HepG2 (cell line): ENCODE data around the gene NUBP2. TPM values are rescaled to one million over a fixed set of nuclear protein-coding genes. Genes with fewer than 3 reads are reported as not detected.
A peak's percentile ranks its signal among the peaks of the same experiment; 100 is the strongest.

Experiments
- AHDC1 ChIP-seq: sonication (generic); formaldehyde crosslinking; IDR thresholded peaks from 2 replicates; pipeline ENCODE4 v1.5.1; 2020; ENCODE audit warnings: mild to moderate bottlenecking, missing genetic modification reagents, borderline replicate concordance
- ARHGAP35 ChIP-seq: sonication (generic); formaldehyde crosslinking; IDR thresholded peaks from 2 replicates; pipeline ENCODE4 v1.9.0; 2022; ENCODE audit warnings: mild to moderate bottlenecking, inconsistent platforms, moderate library complexity, missing genetic modification reagents, borderline replicate concordance
- ATF7 ChIP-seq, 2 experiments: fragments of 450-650 bp in 1 of 2; sonication (generic) in 1 of 2; formaldehyde crosslinking in 1 of 2; IDR thresholded peaks; 2 replicates each; pipeline versions ENCODE4 v1.4.0 to v1.6.1; 2016 to 2020; ENCODE audit warnings: antibody characterized with exemption in 1 of 2, mild to moderate bottlenecking in 1 of 2, missing genetic modification reagents in 1 of 2
- GRHL1 ChIP-seq: sonication (generic); formaldehyde crosslinking; conservative IDR thresholded peaks from 2 replicates; pipeline ENCODE4 v1.8.0; 2022; ENCODE audit warnings: missing genetic modification reagents
- PHF8 ChIP-seq: sonication (generic); formaldehyde crosslinking; IDR thresholded peaks from 2 replicates; pipeline ENCODE4 v1.5.0; 2020; ENCODE audit warnings: missing genetic modification reagents
- PITX1 ChIP-seq: sonication (generic); formaldehyde crosslinking; IDR thresholded peaks from 2 replicates; pipeline ENCODE4 v1.5.1; 2020; ENCODE audit warnings: mild to moderate bottlenecking, missing genetic modification reagents
- RORA ChIP-seq: sonication (generic); formaldehyde crosslinking; IDR thresholded peaks from 2 replicates; pipeline ENCODE4 v1.5.0; 2020; ENCODE audit warnings: mild to moderate bottlenecking, missing genetic modification reagents, moderate library complexity
- WIZ ChIP-seq: sonication (generic); formaldehyde crosslinking; IDR thresholded peaks from 2 replicates; pipeline ENCODE4 v1.5.1; 2020; ENCODE audit warnings: mild to moderate bottlenecking, missing genetic modification reagents
- ZBTB46 ChIP-seq: sonication (generic); formaldehyde crosslinking; IDR thresholded peaks from 2 replicates; pipeline ENCODE4 v1.4.0; 2020; ENCODE audit warnings: mild to moderate bottlenecking, missing genetic modification reagents, borderline replicate concordance
- ZBTB7B ChIP-seq: sonication (generic); formaldehyde crosslinking; IDR thresholded peaks from 2 replicates; pipeline ENCODE4 v1.4.0; 2020; ENCODE audit warnings: missing genetic modification reagents
- ZNF335 ChIP-seq: sonication (generic); formaldehyde crosslinking; IDR thresholded peaks from 2 replicates; pipeline ENCODE4 v1.4.0; 2020; ENCODE audit warnings: missing genetic modification reagents
- ZNF543 ChIP-seq: sonication (generic); formaldehyde crosslinking; IDR thresholded peaks from 2 replicates; pipeline ENCODE4 v1.4.0; 2020; ENCODE audit warnings: mild to moderate bottlenecking, missing genetic modification reagents
- ZNF569 ChIP-seq: sonication (generic); formaldehyde crosslinking; IDR thresholded peaks from 2 replicates; pipeline ENCODE4 v1.5.0; 2020; ENCODE audit warnings: mild to moderate bottlenecking, missing genetic modification reagents, moderate library complexity, borderline replicate concordance
- ZNF678 ChIP-seq: sonication (generic); formaldehyde crosslinking; IDR thresholded peaks from 2 replicates; pipeline ENCODE4 v1.4.0; 2020; ENCODE audit warnings: mild to moderate bottlenecking, missing genetic modification reagents
- ZNF784 ChIP-seq: sonication (generic); formaldehyde crosslinking; IDR thresholded peaks from 2 replicates; pipeline ENCODE4 v1.5.1; 2020; ENCODE audit warnings: missing genetic modification reagents, mild to moderate bottlenecking, borderline replicate concordance
- polyA plus RNA-seq, 8 experiments: library from polyadenylated mRNA; depleted of rRNA in 3 of 8; stranded (reverse) in 7 of 8; unstranded in 1 of 8; fragments of >200 nt; fragmentation: Illumina TruSeq in 4 of 8; extraction: Trizol in 4 of 8; gene quantifications; 2 replicates each; pipeline versions ENCODE4 v1.2.1 to v1.2.3, GENCODE V29; 2011 to 2016; ENCODE audit warnings: low read depth in 4 of 8, missing spikeins in 1 of 8, mixed read lengths in 1 of 8; ENCODE audit not compliant: insufficient read depth in 1 of 8
- total RNA-seq, 5 experiments: library from RNA; depleted of rRNA; stranded (reverse); fragments of >200 nt; fragmentation: Illumina TruSeq; extraction: Trizol; gene quantifications; 2 replicates each; pipeline ENCODE4 v1.2.3, GENCODE V29; 2016; ENCODE audit warnings: low read depth in 1 of 5
- TF ChIP-seq, protein P1 (sequence below): sonication (generic); formaldehyde crosslinking; IDR thresholded peaks from 2 replicates; pipeline ENCODE4 v1.5.1; 2020; ENCODE audit warnings: mild to moderate bottlenecking, moderate library complexity, missing genetic modification reagents

NUBP2 gene
- total and polyA plus RNA-seq, 2 of the 13 experiments (the other 11 are each of a cell fraction or from before 2014, with no cell fraction given): 25.7 to 61.5 TPM

GRCh38 chr16:1828645-1829410, 46.1 kb downstream of the NUBP2 start (continued):
- TF ChIP-seq ZNF569 (CRISPR knock-in tag) (no peak), WIZ (CRISPR knock-in tag) (no peak), ZNF335 (CRISPR knock-in tag) (0 out of 2 replicates have a peak, but pooled peaks have one; percentile 54), PHF8 (0 out of 2 replicates have a peak, but pooled peaks have one; percentile 15), AHDC1 (CRISPR knock-in tag) (peak; percentile 66; the same call in 1 of the 2 replicates), ZBTB46 (CRISPR knock-in tag) (0 out of 2 replicates have a peak, but pooled peaks have one; percentile 51), ZNF678 (CRISPR knock-in tag) (no peak), GRHL1 (CRISPR knock-in tag) (no peak), PITX1 (CRISPR knock-in tag) (peak; percentile 90), ZNF543 (CRISPR knock-in tag) (no peak), ZBTB7B (peak; percentile 70; the same call in 1 of the 2 replicates), RORA (CRISPR knock-in tag) (no peak), ZNF784 (CRISPR knock-in tag) (no peak), ATF7 (IDR thresholded peaks at IDR 0.05) (no peak), ATF7 (CRISPR knock-in tag; IDR thresholded peaks at IDR 0.05) (no peak), ARHGAP35 (CRISPR knock-in tag) (no peak)
- TF ChIP-seq, protein P1, sequence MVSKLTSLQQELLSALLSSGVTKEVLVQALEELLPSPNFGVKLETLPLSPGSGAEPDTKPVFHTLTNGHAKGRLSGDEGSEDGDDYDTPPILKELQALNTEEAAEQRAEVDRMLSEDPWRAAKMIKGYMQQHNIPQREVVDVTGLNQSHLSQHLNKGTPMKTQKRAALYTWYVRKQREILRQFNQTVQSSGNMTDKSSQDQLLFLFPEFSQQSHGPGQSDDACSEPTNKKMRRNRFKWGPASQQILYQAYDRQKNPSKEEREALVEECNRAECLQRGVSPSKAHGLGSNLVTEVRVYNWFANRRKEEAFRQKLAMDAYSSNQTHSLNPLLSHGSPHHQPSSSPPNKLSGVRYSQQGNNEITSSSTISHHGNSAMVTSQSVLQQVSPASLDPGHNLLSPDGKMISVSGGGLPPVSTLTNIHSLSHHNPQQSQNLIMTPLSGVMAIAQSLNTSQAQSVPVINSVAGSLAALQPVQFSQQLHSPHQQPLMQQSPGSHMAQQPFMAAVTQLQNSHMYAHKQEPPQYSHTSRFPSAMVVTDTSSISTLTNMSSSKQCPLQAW: peak; percentile 76
